Measurements from ENCODE around the gene SEL1L3. TPM values are rescaled to one million over a fixed set of nuclear protein-coding genes. Genes with fewer than 3 reads are reported as not detected.

The SEL1L3 gene
- total RNA-seq, 1 donor from 2014 or later: 8.3 TPM

GRCh38 chr4:25795566-25796454 lies 67.0 kb downstream of the SEL1L3 start:
- Histone ChIP-seq H3K27me3 (no peaks in the 10 kb centered on the region), H3K4me3 (no peak overlapping the region), H3K4me1 (no peaks in the 10 kb centered on the region), H3K36me3 (no peaks in the 10 kb centered on the region), H3K27ac (no peak overlapping the region), H3K9me3 (no peaks in the 10 kb centered on the region)
- intact Hi-C loops (cut with DNase I): no loop called here
- TF ChIP-seq, protein P1, sequence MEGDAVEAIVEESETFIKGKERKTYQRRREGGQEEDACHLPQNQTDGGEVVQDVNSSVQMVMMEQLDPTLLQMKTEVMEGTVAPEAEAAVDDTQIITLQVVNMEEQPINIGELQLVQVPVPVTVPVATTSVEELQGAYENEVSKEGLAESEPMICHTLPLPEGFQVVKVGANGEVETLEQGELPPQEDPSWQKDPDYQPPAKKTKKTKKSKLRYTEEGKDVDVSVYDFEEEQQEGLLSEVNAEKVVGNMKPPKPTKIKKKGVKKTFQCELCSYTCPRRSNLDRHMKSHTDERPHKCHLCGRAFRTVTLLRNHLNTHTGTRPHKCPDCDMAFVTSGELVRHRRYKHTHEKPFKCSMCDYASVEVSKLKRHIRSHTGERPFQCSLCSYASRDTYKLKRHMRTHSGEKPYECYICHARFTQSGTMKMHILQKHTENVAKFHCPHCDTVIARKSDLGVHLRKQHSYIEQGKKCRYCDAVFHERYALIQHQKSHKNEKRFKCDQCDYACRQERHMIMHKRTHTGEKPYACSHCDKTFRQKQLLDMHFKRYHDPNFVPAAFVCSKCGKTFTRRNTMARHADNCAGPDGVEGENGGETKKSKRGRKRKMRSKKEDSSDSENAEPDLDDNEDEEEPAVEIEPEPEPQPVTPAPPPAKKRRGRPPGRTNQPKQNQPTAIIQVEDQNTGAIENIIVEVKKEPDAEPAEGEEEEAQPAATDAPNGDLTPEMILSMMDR (IDR thresholded peaks at IDR 0.05): no peak
- peak in 1 of 2 donors; percentile 72 for DNase-seq (ENCODE audit: extremely low spot score in 2 of 2)

- intact Hi-C loops (cut with DNase I): no loop called here
- no peaks in the 10 kb centered on the region for H3K4me1 ChIP-seq
- no peaks in the 10 kb centered on the region for H3K36me3 ChIP-seq
- TF ChIP-seq, protein P1 (IDR thresholded peaks at IDR 0.05): no peak
- TF ChIP-seq POLR2AphosphoS5 (IDR thresholded peaks at IDR 0.05; ENCODE audit: insufficient read depth in 1 of 2, low read depth in 1 of 2) (no peak), POLR2A (IDR thresholded peaks at IDR 0.05) (no peak)
- no peaks in the 10 kb centered on the region for H3K27me3 ChIP-seq
- no peak overlapping the region for H3K4me3 ChIP-seq
- no peak for DNase-seq (ENCODE audit: extremely low spot score in 2 of 2)
- no peak overlapping the region for H3K27ac ChIP-seq
- no peaks in the 10 kb centered on the region for H3K9me3 ChIP-seq
Observed at GRCh38 chr4:25795091-25795490, 67.7 kb downstream of the SEL1L3 start.

DNA sequence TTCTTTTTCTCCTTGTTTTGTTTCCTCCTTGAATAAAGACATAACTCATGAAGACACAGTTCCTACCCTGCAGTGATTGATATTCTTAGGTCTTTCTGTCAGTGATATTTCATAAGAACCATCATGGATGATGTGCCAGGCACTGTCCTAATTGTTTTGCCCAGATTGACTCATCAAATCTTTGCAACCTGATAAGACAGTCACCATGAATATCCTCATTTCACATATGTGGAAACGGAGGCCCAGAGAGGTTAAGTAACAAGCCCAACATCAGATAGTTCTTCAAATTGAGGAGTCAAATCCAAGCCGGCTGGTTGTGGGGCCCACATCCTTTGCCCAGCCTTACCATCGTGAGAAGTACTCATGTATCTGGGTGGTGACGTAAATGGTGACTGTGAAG lies 69.9 kb downstream of the SEL1L3 start:
- DNase-seq (ENCODE audit: extremely low spot score in 2 of 2): peak in 1 of 2 donors; percentile 52
- H3K4me1 ChIP-seq: no peaks in the 10 kb centered on the region
- H3K4me3 ChIP-seq: no peak overlapping the region
- H3K27me3 ChIP-seq: no peaks in the 10 kb centered on the region
- H3K27ac ChIP-seq: no peak overlapping the region
- TF ChIP-seq, protein P1 (IDR thresholded peaks at IDR 0.05): no peak
- TF ChIP-seq POLR2A (IDR thresholded peaks at IDR 0.05): no peak
- TF ChIP-seq POLR2AphosphoS5 (IDR thresholded peaks at IDR 0.05; ENCODE audit: insufficient read depth in 1 of 2, low read depth in 1 of 2): no peak
- H3K36me3 ChIP-seq: no peaks in the 10 kb centered on the region
- no peaks in the 10 kb centered on the region for H3K9me3 ChIP-seq
- intact Hi-C loops (cut with DNase I): no loop called here

- H3K27me3 ChIP-seq: no peaks in the 10 kb centered on the region
- intact Hi-C loops (cut with DNase I): no loop called here
- no peaks in the 10 kb centered on the region for H3K36me3 ChIP-seq
- TF ChIP-seq, protein P1 (IDR thresholded peaks at IDR 0.05): no peak
- TF ChIP-seq POLR2A (IDR thresholded peaks at IDR 0.05) (no peak), POLR2AphosphoS5 (IDR thresholded peaks at IDR 0.05; ENCODE audit: insufficient read depth in 1 of 2, low read depth in 1 of 2) (no peak)
- no peak overlapping the region for H3K4me3 ChIP-seq
- H3K4me1 ChIP-seq: no peaks in the 10 kb centered on the region
- H3K27ac ChIP-seq: no peak overlapping the region
- peak in 1 of 2 donors; percentile 47 for DNase-seq (ENCODE audit: extremely low spot score in 2 of 2)
- no peaks in the 10 kb centered on the region for H3K9me3 ChIP-seq
Observed at GRCh38 chr4:25792200-25792791, 70.5 kb downstream of the SEL1L3 start.

DNA sequence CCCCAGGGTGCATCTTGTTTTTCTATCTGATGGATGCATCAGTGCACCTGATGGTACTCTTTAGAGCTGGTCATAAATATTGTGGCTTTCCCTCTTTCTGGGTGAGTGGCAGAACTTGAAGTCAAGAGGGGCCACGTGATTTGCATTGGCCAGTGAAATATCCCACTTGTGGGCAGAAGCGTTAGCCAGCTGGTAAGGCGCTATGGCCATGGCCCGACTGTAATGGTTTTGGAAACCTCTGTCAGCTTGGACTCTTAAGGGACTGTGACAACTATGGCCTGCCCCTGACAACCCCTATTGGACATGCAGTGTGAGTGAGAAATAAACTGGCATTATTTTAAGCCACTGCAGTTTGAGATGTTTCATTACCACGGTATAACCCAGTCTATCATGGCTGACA lies 72.8 kb downstream of the SEL1L3 start:
- intact Hi-C loops (cut with DNase I): no loop called here
- TF ChIP-seq, protein P1 (IDR thresholded peaks at IDR 0.05): no peak
- TF ChIP-seq POLR2A (IDR thresholded peaks at IDR 0.05) (no peak), POLR2AphosphoS5 (IDR thresholded peaks at IDR 0.05; ENCODE audit: insufficient read depth in 1 of 2, low read depth in 1 of 2) (no peak)
- H3K27me3 ChIP-seq: no peaks in the 10 kb centered on the region
- no peak overlapping the region for H3K4me3 ChIP-seq
- no peaks in the 10 kb centered on the region for H3K4me1 ChIP-seq
- H3K9me3 ChIP-seq: no peaks in the 10 kb centered on the region
- H3K27ac ChIP-seq: no peak overlapping the region
- H3K36me3 ChIP-seq: no peaks in the 10 kb centered on the region
- DNase-seq (ENCODE audit: extremely low spot score in 2 of 2): peak in 1 of 2 donors; percentile 49
